HepG2 (cell line): ENCODE results near the gene DYNC1I2. TPM values are rescaled to one million over a fixed set of nuclear protein-coding genes. Genes with fewer than 3 reads are reported as not detected.

ENCODE experiments used
- ATAC-seq: fragments of 200-7000 bp; cut with Tn5 transposase; 3 replicates; pipeline ENCODE4 v1.9.1; 2020; ENCODE audit warnings: mild to moderate bottlenecking, moderate library complexity
- BruUV-seq: library from RNA; stranded (reverse); fragments of 400-500 nt; replicated peaks from 2 replicates; lab custom pipeline; 2021; lab: Mats Ljungman, UMichigan
- CTCF ChIA-PET: fragments of 300-600 bp; formaldehyde crosslinking; extraction: SDS; loops from one replicate; lab custom pipeline; 2021; ENCODE audit warnings: low total read pairs, inconsistent platforms, low intra/inter-chr PET ratio; lab: Yijun Ruan, JAX
- POLR2A ChIA-PET: fragments of 350-600 bp; sonication (Branson Sonifier 250); formaldehyde crosslinking; loops from one replicate; lab custom pipeline; 2020; ENCODE audit warnings: antibody characterized with exemption, inconsistent platforms; lab: Yijun Ruan, JAX
- DNase-seq: peaks from one replicate; pipeline ENCODE4 v3.0.0-alpha.2; 2015; ENCODE audit warnings: low spot score
- FAIRE-seq: peaks from 3 replicates; lab custom pipeline; 2011; peaks lifted over from hg19 to GRCh38; lab: Jason Lieb, UNC
- H2AFZ ChIP-seq: one replicate; pipeline ENCODE4 v1.6.1; 2011; ENCODE audit warnings: low read length, inconsistent platforms
- H3K27ac ChIP-seq: fragments of 300-600 bp; 3 replicates; pipeline ENCODE4 v1.8.0; 2011; ENCODE audit warnings: mixed run types, mild to moderate bottlenecking, mixed read lengths, low read length, inconsistent platforms; ENCODE audit not compliant: insufficient read depth; ENCODE audit errors: extremely low read length
- H3K27me3 ChIP-seq, 2 experiments: fragments of 200-600 bp in 1 of 2; 2 replicates in 1 of 2; 3 replicates in 1 of 2; pipeline versions ENCODE4 v1.6.0 to v1.8.0; 2011; ENCODE audit warnings: low read length in 2 of 2, mild to moderate bottlenecking in 2 of 2, moderate library complexity in 2 of 2, inconsistent platforms in 1 of 2; ENCODE audit not compliant: insufficient read depth in 2 of 2, control insufficient read depth in 1 of 2
- H3K36me3 ChIP-seq, 2 experiments: fragments of 200-600 bp in 1 of 2; replicated peaks in 1 of 2; 2 replicates in 1 of 2; 3 replicates in 1 of 2; pipeline versions ENCODE4 v1.5.1 to v1.8.0; 2011; ENCODE audit warnings: low read length in 2 of 2, inconsistent platforms in 1 of 2; ENCODE audit not compliant: insufficient read depth in 2 of 2, control insufficient read depth in 1 of 2
- H3K4me1 ChIP-seq: 2 replicates; pipeline ENCODE4 v1.5.1; 2012; ENCODE audit warnings: low read length, inconsistent platforms; ENCODE audit not compliant: insufficient read depth
- H3K4me2 ChIP-seq: 2 replicates; pipeline ENCODE4 v1.6.0; 2011; ENCODE audit warnings: low read depth, low read length, inconsistent platforms
- H3K4me3 ChIP-seq, 3 experiments: fragments of 200-600 bp in 1 of 3; sonication (generic), shearing (Covaris generic) in 1 of 3; replicated peaks in 1 of 3; 2 replicates each; pipeline ENCODE4 v1.5.1; 2011 to 2016; ENCODE audit warnings: low read length in 3 of 3, inconsistent platforms in 2 of 3, low read depth in 2 of 3, mild to moderate bottlenecking in 2 of 3, control low read depth in 1 of 3, mixed read lengths in 1 of 3; ENCODE audit not compliant: insufficient read depth in 1 of 3
- H3K79me2 ChIP-seq: one replicate; pipeline ENCODE4 v1.6.1; 2011; ENCODE audit warnings: low read length, inconsistent platforms; ENCODE audit not compliant: insufficient read depth
- H3K9ac ChIP-seq: 2 replicates; pipeline ENCODE4 v1.6.0; 2011; ENCODE audit warnings: mild to moderate bottlenecking, low read depth, low read length, inconsistent platforms; ENCODE audit not compliant: insufficient read depth
- H3K9me3 ChIP-seq: 2 replicates; pipeline ENCODE4 v1.5.1; 2012; ENCODE audit warnings: mild to moderate bottlenecking, low read length
- H4K20me1 ChIP-seq: 2 replicates; pipeline ENCODE4 v1.6.0; 2011; ENCODE audit warnings: inconsistent platforms, mild to moderate bottlenecking, low read length, moderate library complexity; ENCODE audit not compliant: insufficient read depth
- CBX1 ChIP-seq: IDR thresholded peaks from one replicate; pipeline ENCODE4 v1.6.1; 2016; ENCODE audit warnings: antibody characterized with exemption, low read depth
- FIP1L1 ChIP-seq: fragments of 200-400 bp; formaldehyde crosslinking; IDR thresholded peaks from 2 replicates; pipeline ENCODE4 v1.6.1; 2018; ENCODE audit warnings: low read depth, mild to moderate bottlenecking, low read length, moderate library complexity, borderline replicate concordance; ENCODE audit not compliant: insufficient read depth
- FOXK2 ChIP-seq: fragments of 450-650 bp; IDR thresholded peaks from 2 replicates; pipeline ENCODE4 v1.6.1; 2016
- KDM6A ChIP-seq: IDR thresholded peaks from 2 replicates; pipeline ENCODE4 v1.6.1; 2016; ENCODE audit warnings: low read depth
- NFYB ChIP-seq: sonication (generic); formaldehyde crosslinking; IDR thresholded peaks from 2 replicates; pipeline ENCODE4 v1.4.0; 2020; ENCODE audit warnings: missing genetic modification reagents
- NONO ChIP-seq, 2 experiments: fragments of 450-650 bp in 1 of 2; sonication (generic) in 1 of 2; formaldehyde crosslinking in 1 of 2; IDR thresholded peaks in 1 of 2; conservative IDR thresholded peaks in 1 of 2; 2 replicates each; pipeline versions ENCODE4 v1.6.1 to v1.8.0; 2017 to 2022; ENCODE audit warnings: mild to moderate bottlenecking in 1 of 2, missing genetic modification reagents in 1 of 2, moderate library complexity in 1 of 2
- SOX13 ChIP-seq, 3 experiments: fragments of 450-650 bp in 1 of 3; sonication (generic) in 1 of 3; formaldehyde crosslinking in 1 of 3; IDR thresholded peaks in 2 of 3; conservative IDR thresholded peaks in 1 of 3; 2 replicates each; pipeline versions ENCODE4 v1.5.0 to v1.6.1; 2016 to 2020; ENCODE audit warnings: antibody characterized with exemption in 1 of 3, mild to moderate bottlenecking in 1 of 3, missing compliant biosample characterization in 1 of 3, missing genetic modification reagents in 1 of 3, moderate library complexity in 1 of 3
- SUZ12 ChIP-seq: fragments of 150-350 bp; IDR thresholded peaks from 2 replicates; pipeline ENCODE4 v1.6.1; 2014; ENCODE audit warnings: low read depth, low read length
- TMF1 ChIP-seq: sonication (generic); formaldehyde crosslinking; IDR thresholded peaks from 2 replicates; pipeline ENCODE4 v1.8.1; 2022; ENCODE audit warnings: low read depth, missing genetic modification reagents
- ZNF543 ChIP-seq: sonication (generic); formaldehyde crosslinking; IDR thresholded peaks from 2 replicates; pipeline ENCODE4 v1.4.0; 2020; ENCODE audit warnings: mild to moderate bottlenecking, missing genetic modification reagents
- ZNF564 ChIP-seq: sonication (generic); formaldehyde crosslinking; IDR thresholded peaks from 2 replicates; pipeline ENCODE4 v1.8.1; 2023; ENCODE audit warnings: mild to moderate bottlenecking, missing genetic modification reagents
- WGBS: methylation state at CpG from one replicate; pipeline ENCODE4 v1.1.6; 2017; ENCODE audit warnings: low lambda C conversion rate; 5-methylcytosine and 5-hydroxymethylcytosine counted together
- in situ Hi-C: cut with HindIII; loops from 2 replicates; pipeline ENCODE4 v1.10.0; 2017; ENCODE audit warnings: low pct_unique_long_range_greater_than_20kb; ENCODE audit not compliant: extremely low pct_ligation_motif_present
- intact Hi-C: fragments of 100-400 bp; cut with micrococcal nuclease; formaldehyde crosslinking; loops from one replicate; pipeline ENCODE4 v1.10.0; 2022; ENCODE audit not compliant: unreplicated experiment
- polyA plus RNA-seq, 8 experiments: library from polyadenylated mRNA; depleted of rRNA in 3 of 8; stranded (reverse) in 7 of 8; unstranded in 1 of 8; fragments of >200 nt; fragmentation: Illumina TruSeq in 4 of 8; extraction: Trizol in 4 of 8; gene quantifications; 2 replicates each; pipeline versions ENCODE4 v1.2.1 to v1.2.3, GENCODE V29; 2011 to 2016; ENCODE audit warnings: low read depth in 4 of 8, missing spikeins in 1 of 8, mixed read lengths in 1 of 8; ENCODE audit not compliant: insufficient read depth in 1 of 8
- total RNA-seq, 5 experiments: library from RNA; depleted of rRNA; stranded (reverse); fragments of >200 nt; fragmentation: Illumina TruSeq; extraction: Trizol; gene quantifications; 2 replicates each; pipeline ENCODE4 v1.2.3, GENCODE V29; 2016; ENCODE audit warnings: low read depth in 1 of 5
- TF ChIP-seq, protein P1 (sequence below): sonication (generic); formaldehyde crosslinking; conservative IDR thresholded peaks from 2 replicates; pipeline ENCODE4 v1.4.0; 2020; ENCODE audit warnings: missing genetic modification reagents
- TF ChIP-seq, protein P2 (sequence below): sonication (generic); formaldehyde crosslinking; IDR thresholded peaks from 2 replicates; pipeline ENCODE4 v1.4.0; 2020; ENCODE audit warnings: missing genetic modification reagents
- TF ChIP-seq, protein P3 (sequence below): sonication (generic); formaldehyde crosslinking; IDR thresholded peaks from 2 replicates; pipeline ENCODE4 v1.4.0; 2020; ENCODE audit warnings: missing genetic modification reagents

DYNC1I2 gene
- total and polyA plus RNA-seq, 2 of the 13 experiments (the other 11 are each of a cell fraction or from before 2014, with no cell fraction given) = 84.0 to 99.8 TPM

DNA sequence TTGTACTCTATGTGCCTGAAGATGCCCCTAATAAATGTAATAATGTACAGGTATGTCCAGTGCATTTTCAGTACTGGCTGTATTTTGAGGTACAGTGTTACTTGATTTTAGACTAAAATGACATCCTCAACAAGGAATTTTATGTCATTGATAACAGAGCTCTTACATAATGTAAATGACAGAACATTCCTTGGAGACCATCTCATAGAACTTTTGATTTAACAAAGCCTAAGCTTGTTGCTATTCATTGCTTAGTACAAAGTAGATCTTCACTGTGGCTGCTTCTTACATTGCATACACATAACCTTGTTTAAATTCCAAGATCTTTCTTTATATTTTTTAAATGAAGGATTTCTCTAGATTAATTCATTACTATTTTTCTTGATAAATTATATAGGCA lies 24.1 kb downstream of the DYNC1I2 start:
- no peak for DNase-seq
- no peaks in the 10 kb centered on the region for H4K20me1 ChIP-seq
- H3K4me1 ChIP-seq = peaks cover 8% of the 10 kb centered on the region; the same call in 1 of the 2 replicates
- H3K27me3 ChIP-seq = no peaks in the 10 kb centered on the region
- no peaks in the 10 kb centered on the region for H3K9me3 ChIP-seq
- H3K79me2 ChIP-seq = peaks cover 4% of the 10 kb centered on the region
- TF ChIP-seq ZNF543 (CRISPR knock-in tag) (no peak), FOXK2 (no peak), CBX1 (no peak), SOX13 (IDR thresholded peaks at IDR 0.05) (no peak), SOX13 (CRISPR knock-in tag; conservative IDR thresholded peaks at IDR 0.05 in 1 of 2, IDR thresholded peaks at IDR 0.05 in 1 of 2) (no peak), TMF1 (CRISPR knock-in tag) (no peak)
- TF ChIP-seq, protein P1, sequence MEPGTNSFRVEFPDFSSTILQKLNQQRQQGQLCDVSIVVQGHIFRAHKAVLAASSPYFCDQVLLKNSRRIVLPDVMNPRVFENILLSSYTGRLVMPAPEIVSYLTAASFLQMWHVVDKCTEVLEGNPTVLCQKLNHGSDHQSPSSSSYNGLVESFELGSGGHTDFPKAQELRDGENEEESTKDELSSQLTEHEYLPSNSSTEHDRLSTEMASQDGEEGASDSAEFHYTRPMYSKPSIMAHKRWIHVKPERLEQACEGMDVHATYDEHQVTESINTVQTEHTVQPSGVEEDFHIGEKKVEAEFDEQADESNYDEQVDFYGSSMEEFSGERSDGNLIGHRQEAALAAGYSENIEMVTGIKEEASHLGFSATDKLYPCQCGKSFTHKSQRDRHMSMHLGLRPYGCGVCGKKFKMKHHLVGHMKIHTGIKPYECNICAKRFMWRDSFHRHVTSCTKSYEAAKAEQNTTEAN (CRISPR knock-in tag) = no peak
- TF ChIP-seq, all 625 proteins: peak for 0
- no peak for ATAC-seq
- in situ Hi-C loops = no loop called here
- Histone ChIP-seq H3K4me2 (no peak overlapping the region), H3K4me3 (no peak overlapping the region), H3K9ac (no peak overlapping the region), H2AFZ (no peak overlapping the region), H3K36me3 (peaks cover 6 to 19% of the 10 kb centered on the region in 2 experiments), H3K27ac (no peak overlapping the region)
- no TSS peak for BruUV-seq
- ChIA-PET POLR2A (no interaction called here), CTCF (no interaction called here)
- FAIRE-seq = no peak
- intact Hi-C loops = no loop called here

DNA sequence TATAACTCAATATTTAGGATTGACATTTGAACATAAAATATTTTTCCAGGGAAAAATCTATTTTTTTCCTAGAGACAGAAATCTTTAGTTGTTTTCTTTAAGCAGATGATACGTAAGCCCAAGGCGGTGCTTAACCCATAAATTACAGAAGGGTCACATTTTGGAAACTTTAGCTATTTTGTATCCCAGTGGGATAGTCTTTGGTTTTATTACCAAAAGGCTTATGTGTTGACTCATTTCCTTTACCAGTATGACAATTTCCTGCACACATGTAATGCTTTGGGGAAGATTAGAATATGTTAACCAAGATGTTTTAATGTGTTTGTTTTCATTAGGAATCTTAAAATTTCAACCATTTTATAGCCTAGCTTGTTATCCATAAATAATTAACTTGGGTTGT lies 24.8 kb downstream of the DYNC1I2 start:
- Histone ChIP-seq H3K4me2 (no peak overlapping the region), H4K20me1 (no peaks in the 10 kb centered on the region), H2AFZ (no peak overlapping the region), H3K4me1 (peaks cover 8% of the 10 kb centered on the region; the same call in 1 of the 2 replicates), H3K9me3 (no peaks in the 10 kb centered on the region), H3K9ac (no peak overlapping the region), H3K27me3 (no peaks in the 10 kb centered on the region), H3K27ac (no peak overlapping the region), H3K36me3 (peaks cover 7 to 25% of the 10 kb centered on the region in 2 experiments), H3K4me3 (no peak overlapping the region), H3K79me2 (peaks cover 4% of the 10 kb centered on the region)
- no peak for DNase-seq
- WGBS = 99% methylated on average over 2 of the region's 2 CpGs
- no peak for ATAC-seq
- POLR2A ChIA-PET = no interaction called here
- FAIRE-seq = no peak
- CTCF ChIA-PET = no interaction called here
- no TSS peak for BruUV-seq
- in situ Hi-C loops = no loop called here
- intact Hi-C loops = no loop called here
- no peak for TF ChIP-seq NFYB (CRISPR knock-in tag)
- TF ChIP-seq, protein P2, sequence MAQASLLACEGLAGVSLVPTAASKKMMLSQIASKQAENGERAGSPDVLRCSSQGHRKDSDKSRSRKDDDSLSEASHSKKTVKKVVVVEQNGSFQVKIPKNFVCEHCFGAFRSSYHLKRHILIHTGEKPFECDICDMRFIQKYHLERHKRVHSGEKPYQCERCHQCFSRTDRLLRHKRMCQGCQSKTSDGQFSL = no peak
- no peak for TF ChIP-seq SUZ12
- TF ChIP-seq NONO (IDR thresholded peaks at IDR 0.05) = no peak
- TF ChIP-seq NONO (CRISPR knock-in tag; conservative IDR thresholded peaks at IDR 0.05) = no peak
- no peak for TF ChIP-seq FIP1L1
- TF ChIP-seq, protein P3, sequence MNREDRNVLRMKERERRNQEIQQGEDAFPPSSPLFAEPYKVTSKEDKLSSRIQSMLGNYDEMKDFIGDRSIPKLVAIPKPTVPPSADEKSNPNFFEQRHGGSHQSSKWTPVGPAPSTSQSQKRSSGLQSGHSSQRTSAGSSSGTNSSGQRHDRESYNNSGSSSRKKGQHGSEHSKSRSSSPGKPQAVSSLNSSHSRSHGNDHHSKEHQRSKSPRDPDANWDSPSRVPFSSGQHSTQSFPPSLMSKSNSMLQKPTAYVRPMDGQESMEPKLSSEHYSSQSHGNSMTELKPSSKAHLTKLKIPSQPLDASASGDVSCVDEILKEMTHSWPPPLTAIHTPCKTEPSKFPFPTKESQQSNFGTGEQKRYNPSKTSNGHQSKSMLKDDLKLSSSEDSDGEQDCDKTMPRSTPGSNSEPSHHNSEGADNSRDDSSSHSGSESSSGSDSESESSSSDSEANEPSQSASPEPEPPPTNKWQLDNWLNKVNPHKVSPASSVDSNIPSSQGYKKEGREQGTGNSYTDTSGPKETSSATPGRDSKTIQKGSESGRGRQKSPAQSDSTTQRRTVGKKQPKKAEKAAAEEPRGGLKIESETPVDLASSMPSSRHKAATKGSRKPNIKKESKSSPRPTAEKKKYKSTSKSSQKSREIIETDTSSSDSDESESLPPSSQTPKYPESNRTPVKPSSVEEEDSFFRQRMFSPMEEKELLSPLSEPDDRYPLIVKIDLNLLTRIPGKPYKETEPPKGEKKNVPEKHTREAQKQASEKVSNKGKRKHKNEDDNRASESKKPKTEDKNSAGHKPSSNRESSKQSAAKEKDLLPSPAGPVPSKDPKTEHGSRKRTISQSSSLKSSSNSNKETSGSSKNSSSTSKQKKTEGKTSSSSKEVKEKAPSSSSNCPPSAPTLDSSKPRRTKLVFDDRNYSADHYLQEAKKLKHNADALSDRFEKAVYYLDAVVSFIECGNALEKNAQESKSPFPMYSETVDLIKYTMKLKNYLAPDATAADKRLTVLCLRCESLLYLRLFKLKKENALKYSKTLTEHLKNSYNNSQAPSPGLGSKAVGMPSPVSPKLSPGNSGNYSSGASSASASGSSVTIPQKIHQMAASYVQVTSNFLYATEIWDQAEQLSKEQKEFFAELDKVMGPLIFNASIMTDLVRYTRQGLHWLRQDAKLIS (CRISPR knock-in tag) = no peak
- no peak for TF ChIP-seq ZNF564 (CRISPR knock-in tag)
- TF ChIP-seq KDM6A (CRISPR knock-in tag) = no peak
